ENCODE results near the gene MARVELD3.
A peak's percentile ranks its signal among the peaks of the same experiment; 100 is the strongest.

The MARVELD3 gene

GRCh38 chr16:71648921-71649320 lies 22.9 kb downstream of the MARVELD3 start:
- Histone ChIP-seq H3K4me1 (no peaks in the 10 kb centered on the region), H3K4me3 (ENCODE audit: low read depth, low read length) (no peak overlapping the region), H3K27me3 (ENCODE audit: control insufficient read depth, insufficient read depth, low read length) (no peaks in the 10 kb centered on the region), H3K9me3 (ENCODE audit: control insufficient read depth, low read length) (no peaks in the 10 kb centered on the region), H2AFZ (no peak overlapping the region), H3K4me2 (ENCODE audit: low read length) (no peak overlapping the region), H3K27ac (no peak overlapping the region), H3K79me2 (no peaks in the 10 kb centered on the region), H3K9ac (no peak overlapping the region), H3K36me3 (ENCODE audit: control insufficient read depth, insufficient read depth, low read length) (no peaks in the 10 kb centered on the region)
- TF ChIP-seq CTCF (IDR thresholded peaks at IDR 0.05): peak; percentile 55

GRCh38 chr16:71649704-71650103 lies 23.7 kb downstream of the MARVELD3 start:
- Histone ChIP-seq H3K9ac (no peak overlapping the region), H3K4me2 (ENCODE audit: low read length) (no peak overlapping the region), H3K9me3 (ENCODE audit: control insufficient read depth, low read length) (no peaks in the 10 kb centered on the region), H3K4me1 (no peaks in the 10 kb centered on the region), H3K4me3 (ENCODE audit: low read depth, low read length) (no peak overlapping the region), H3K27ac (no peak overlapping the region), H3K36me3 (ENCODE audit: control insufficient read depth, insufficient read depth, low read length) (no peaks in the 10 kb centered on the region), H3K27me3 (ENCODE audit: control insufficient read depth, insufficient read depth, low read length) (no peaks in the 10 kb centered on the region), H2AFZ (no peak overlapping the region), H3K79me2 (no peaks in the 10 kb centered on the region)
- no peak for TF ChIP-seq CTCF (IDR thresholded peaks at IDR 0.05)

- no peak overlapping the region for H3K4me2 ChIP-seq (ENCODE audit: low read length)
Observed at GRCh38 chr16:71658771-71659170, 32.8 kb downstream of the MARVELD3 start.

GRCh38 chr16:71659471-71659870 lies 33.5 kb downstream of the MARVELD3 start:
- no peak overlapping the region for H3K9ac ChIP-seq
- TF ChIP-seq CTCF (IDR thresholded peaks at IDR 0.05): no peak
- no peak overlapping the region for H3K4me2 ChIP-seq (ENCODE audit: low read length)
- H3K4me3 ChIP-seq (ENCODE audit: low read depth, low read length): no peak overlapping the region
- H3K9me3 ChIP-seq (ENCODE audit: control insufficient read depth, low read length): no peaks in the 10 kb centered on the region
- peak overlapping the region; percentile 61 for H3K27ac ChIP-seq
- no peaks in the 10 kb centered on the region for H3K27me3 ChIP-seq (ENCODE audit: control insufficient read depth, insufficient read depth, low read length)
- peaks cover 19% of the 10 kb centered on the region for H3K4me1 ChIP-seq
- H3K79me2 ChIP-seq: no peaks in the 10 kb centered on the region
- H2AFZ ChIP-seq: no peak overlapping the region
- H3K36me3 ChIP-seq (ENCODE audit: control insufficient read depth, insufficient read depth, low read length): no peaks in the 10 kb centered on the region

More at GRCh38 chr16:71658771-71659170, 32.8 kb downstream of the MARVELD3 start:
- Histone ChIP-seq H3K36me3 (ENCODE audit: control insufficient read depth, insufficient read depth, low read length) (no peaks in the 10 kb centered on the region), H3K27me3 (ENCODE audit: control insufficient read depth, insufficient read depth, low read length) (no peaks in the 10 kb centered on the region), H3K4me1 (peaks cover 16% of the 10 kb centered on the region), H3K9ac (no peak overlapping the region), H3K9me3 (ENCODE audit: control insufficient read depth, low read length) (no peaks in the 10 kb centered on the region), H3K4me3 (ENCODE audit: low read depth, low read length) (no peak overlapping the region), H3K27ac (peak overlapping the region; percentile 61), H3K79me2 (no peaks in the 10 kb centered on the region), H2AFZ (no peak overlapping the region)
- TF ChIP-seq CTCF (IDR thresholded peaks at IDR 0.05): no peak

- peaks cover 6% of the 10 kb centered on the region for H3K4me1 ChIP-seq
- no peaks in the 10 kb centered on the region for H3K9me3 ChIP-seq (ENCODE audit: control insufficient read depth, low read length)
- no peak for TF ChIP-seq CTCF (IDR thresholded peaks at IDR 0.05)
- no peak overlapping the region for H2AFZ ChIP-seq
- H3K9ac ChIP-seq: no peak overlapping the region
- no peak overlapping the region for H3K4me3 ChIP-seq (ENCODE audit: low read depth, low read length)
- H3K79me2 ChIP-seq: no peaks in the 10 kb centered on the region
- no peak overlapping the region for H3K27ac ChIP-seq
- no peaks in the 10 kb centered on the region for H3K27me3 ChIP-seq (ENCODE audit: control insufficient read depth, insufficient read depth, low read length)
- H3K4me2 ChIP-seq (ENCODE audit: low read length): no peak overlapping the region
- H3K36me3 ChIP-seq (ENCODE audit: control insufficient read depth, insufficient read depth, low read length): no peaks in the 10 kb centered on the region
Observed at GRCh38 chr16:71666264-71666663, 40.3 kb downstream of the MARVELD3 start.
